IMR-90 (cell line): Measurements from ENCODE around the gene LFNG. TPM values are rescaled to one million over a fixed set of nuclear protein-coding genes. Genes with fewer than 3 reads are reported as not detected.

Experiments
- ATAC-seq: fragments of 200-7000 bp; cut with Tn5 transposase; 2 replicates; pipeline ENCODE4 v1.9.1; 2020; ENCODE audit warnings: low read depth, mild to moderate bottlenecking, moderate library complexity
- BruUV-seq: library from RNA; stranded (reverse); fragments of 400-500 nt; replicated peaks from 2 replicates; lab custom pipeline; 2021; lab: Mats Ljungman, UMichigan
- CTCF ChIA-PET: fragments of 300-600 bp; formaldehyde crosslinking; extraction: SDS; loops from one replicate; lab custom pipeline; 2021; ENCODE audit warnings: antibody characterized with exemption; lab: Yijun Ruan, JAX
- POLR2A ChIA-PET: fragments of 300-600 bp; sonication (Branson Sonifier 250); formaldehyde crosslinking; loops from one replicate; lab custom pipeline; 2022; ENCODE audit warnings: antibody characterized with exemption; ENCODE audit not compliant: unreplicated experiment; lab: Charles Lee
- DNase-seq: peaks from one replicate; pipeline ENCODE4 v3.0.0; 2013
- H2AFZ ChIP-seq: replicated peaks from 2 replicates; pipeline ENCODE3; 2013; ENCODE audit warnings: low read length, mild to moderate bottlenecking; ENCODE audit not compliant: poor library complexity
- H2AK5ac ChIP-seq: 2 replicates; pipeline ENCODE4 v1.6.1; 2013; ENCODE audit warnings: low read depth, low read length, inconsistent platforms
- H2AK9ac ChIP-seq: replicated peaks from 2 replicates; pipeline ENCODE3; 2013; ENCODE audit warnings: mild to moderate bottlenecking, low read depth, low read length, moderate library complexity; ENCODE audit not compliant: poor library complexity
- H2BK120ac ChIP-seq: 2 replicates; pipeline ENCODE4 v1.6.1; 2013; ENCODE audit warnings: low read depth, low read length, inconsistent platforms
- H2BK15ac ChIP-seq: 3 replicates; pipeline ENCODE4 v1.6.1; 2013; ENCODE audit warnings: low read depth, low read length, inconsistent platforms
- H2BK20ac ChIP-seq: 2 replicates; pipeline ENCODE4 v1.6.1; 2013; ENCODE audit warnings: low read depth, mild to moderate bottlenecking, inconsistent platforms, low read length, moderate library complexity
- H2BK5ac ChIP-seq: 2 replicates; pipeline ENCODE4 v1.6.1; 2013; ENCODE audit warnings: mild to moderate bottlenecking, low read depth, low read length, inconsistent platforms; ENCODE audit not compliant: poor library complexity, severe bottlenecking
- H3K14ac ChIP-seq: replicated peaks from 2 replicates; pipeline ENCODE4 v1.6.1; 2013; ENCODE audit warnings: low read depth, low read length, inconsistent platforms
- H3K18ac ChIP-seq: 2 replicates; pipeline ENCODE4 v1.6.1; 2013; ENCODE audit warnings: low read depth, low read length, control low read depth
- H3K23ac ChIP-seq: 2 replicates; pipeline ENCODE4 v1.6.1; 2013; ENCODE audit warnings: low read depth, low read length, inconsistent platforms
- H3K27ac ChIP-seq: 2 replicates; pipeline ENCODE4 v1.5.1; 2013; ENCODE audit warnings: mild to moderate bottlenecking, control low read depth, low read length; ENCODE audit not compliant: insufficient read depth
- H3K27me3 ChIP-seq: 2 replicates; pipeline ENCODE4 v1.6.1; 2013; ENCODE audit warnings: low read length; ENCODE audit not compliant: control insufficient read depth, insufficient read depth
- H3K36me3 ChIP-seq: 2 replicates; pipeline ENCODE4 v1.6.1; 2013; ENCODE audit warnings: low read length, mixed read lengths; ENCODE audit not compliant: control insufficient read depth, insufficient read depth
- H3K4ac ChIP-seq: 2 replicates; pipeline ENCODE4 v1.6.1; 2013; ENCODE audit warnings: low read depth, low read length, inconsistent platforms
- H3K4me1 ChIP-seq: 2 replicates; pipeline ENCODE4 v1.6.1; 2013; ENCODE audit warnings: low read length, mixed read lengths; ENCODE audit not compliant: control insufficient read depth, insufficient read depth
- H3K4me2 ChIP-seq: 2 replicates; pipeline ENCODE4 v1.6.1; 2013; ENCODE audit warnings: low read depth, mild to moderate bottlenecking, control low read depth, low read length, moderate library complexity
- H3K4me3 ChIP-seq: 2 replicates; pipeline ENCODE4 v1.5.1; 2013; ENCODE audit warnings: low read depth, mild to moderate bottlenecking, control low read depth, low read length, moderate library complexity; ENCODE audit not compliant: insufficient read depth
- H3K56ac ChIP-seq: 2 replicates; pipeline ENCODE4 v1.6.1; 2013; ENCODE audit warnings: low read length, inconsistent platforms; ENCODE audit not compliant: insufficient read depth; ENCODE audit errors: extremely low read depth
- H3K79me1 ChIP-seq, 2 experiments: 2 replicates each; pipeline ENCODE4 v1.6.1; 2013; ENCODE audit warnings: low read length in 2 of 2, inconsistent platforms in 1 of 2, low read depth in 1 of 2
- H3K9ac ChIP-seq: 2 replicates; pipeline ENCODE4 v1.6.1; 2013; ENCODE audit warnings: low read depth, low read length, control low read depth
- H3K9me1 ChIP-seq: 2 replicates; pipeline ENCODE4 v1.6.1; 2013; ENCODE audit warnings: low read length, inconsistent platforms; ENCODE audit not compliant: insufficient read depth
- H3K9me3 ChIP-seq: 2 replicates; pipeline ENCODE4 v1.6.1; 2013; ENCODE audit warnings: low read length; ENCODE audit not compliant: control insufficient read depth, insufficient read depth
- H4K20me1 ChIP-seq: 2 replicates; pipeline ENCODE4 v1.6.1; 2013; ENCODE audit warnings: low read length, inconsistent platforms; ENCODE audit not compliant: insufficient read depth
- H4K5ac ChIP-seq: 2 replicates; pipeline ENCODE4 v1.6.1; 2013; ENCODE audit warnings: mild to moderate bottlenecking, low read depth, low read length, control low read depth
- H4K8ac ChIP-seq, 2 experiments: 2 replicates each; pipeline ENCODE4 v1.6.1; 2013; ENCODE audit warnings: low read depth in 2 of 2, low read length in 2 of 2, control low read depth in 1 of 2, inconsistent platforms in 1 of 2
- H4K91ac ChIP-seq: 2 replicates; pipeline ENCODE4 v1.6.1; 2013; ENCODE audit warnings: low read depth, low read length, inconsistent platforms; ENCODE audit not compliant: insufficient read depth
- BHLHE40 ChIP-seq: fragments of 150-350 bp; IDR thresholded peaks from 2 replicates; pipeline ENCODE4 v1.6.1; 2016; ENCODE audit warnings: mild to moderate bottlenecking, low read depth, low read length
- CEBPB ChIP-seq: IDR thresholded peaks from 2 replicates; pipeline ENCODE4 v1.6.1; 2012; ENCODE audit warnings: low read depth, low read length, improper control_type of control experiment
- CHD1 ChIP-seq: IDR thresholded peaks from 2 replicates; pipeline ENCODE4 v1.6.1; 2012; ENCODE audit warnings: low read depth, low read length, improper control_type of control experiment
- ELK1 ChIP-seq: fragments of 150-350 bp; IDR thresholded peaks from 2 replicates; pipeline ENCODE4 v1.6.1; 2016; ENCODE audit warnings: low read depth, mild to moderate bottlenecking, low read length, moderate library complexity, borderline replicate concordance
- FOS ChIP-seq: fragments of 150-350 bp; IDR thresholded peaks from 2 replicates; pipeline ENCODE4 v1.6.1; 2016; ENCODE audit warnings: low read depth, low read length
- MAFK ChIP-seq: IDR thresholded peaks from 2 replicates; pipeline ENCODE4 v1.6.1; 2012; ENCODE audit warnings: low read depth, low read length, improper control_type of control experiment
- MAZ ChIP-seq: IDR thresholded peaks from 2 replicates; pipeline ENCODE4 v1.6.1; 2012; ENCODE audit warnings: low read depth, mild to moderate bottlenecking, low read length, improper control_type of control experiment, moderate library complexity, borderline replicate concordance
- MXI1 ChIP-seq: IDR thresholded peaks from 2 replicates; pipeline ENCODE4 v1.6.1; 2012; ENCODE audit warnings: low read depth, mild to moderate bottlenecking, low read length, moderate library complexity, borderline replicate concordance
- NFE2L2 ChIP-seq: fragments of 150-350 bp; IDR thresholded peaks from 2 replicates; pipeline ENCODE4 v1.6.1; 2016; ENCODE audit warnings: low read depth, mild to moderate bottlenecking, low read length
- POLR2A ChIP-seq: IDR thresholded peaks from 2 replicates; pipeline ENCODE4 v1.6.1; 2012; ENCODE audit warnings: mild to moderate bottlenecking, low read depth, low read length
- RAD21 ChIP-seq: IDR thresholded peaks from 2 replicates; pipeline ENCODE4 v1.6.1; 2012; ENCODE audit warnings: low read length, improper control_type of control experiment
- RCOR1 ChIP-seq: IDR thresholded peaks from 2 replicates; pipeline ENCODE4 v1.6.1; 2012; ENCODE audit warnings: mild to moderate bottlenecking, low read length, improper control_type of control experiment; ENCODE audit not compliant: insufficient replicate concordance
- RFX5 ChIP-seq: IDR thresholded peaks from 2 replicates; pipeline ENCODE4 v1.8.0; 2012; ENCODE audit warnings: low read depth, mild to moderate bottlenecking, low read length, moderate library complexity
- SMC3 ChIP-seq: fragments of 150-350 bp; IDR thresholded peaks from 2 replicates; pipeline ENCODE4 v1.6.1; 2016; ENCODE audit warnings: low read depth, mild to moderate bottlenecking, antibody characterized with exemption, low read length, moderate library complexity
- USF2 ChIP-seq: fragments of 150-350 bp; IDR thresholded peaks from 2 replicates; pipeline ENCODE4 v1.6.1; 2017; ENCODE audit warnings: mild to moderate bottlenecking, antibody characterized with exemption, low read length, low read depth
- whole genome bisulfite sequencing, 2 experiments: methylation state at CpG; one replicate each; pipeline versions ENCODE4 v1.1.5 to v1.1.7; 2013; ENCODE audit warnings: missing lambda C conversion rate in 2 of 2; ENCODE audit not compliant: insufficient read length in 1 of 2; ENCODE audit errors: extremely low coverage in 2 of 2; 5-methylcytosine and 5-hydroxymethylcytosine counted together
- dilution Hi-C: fragments of 300-500 bp; cut with HindIII; formaldehyde crosslinking; loops from one replicate; pipeline ENCODE4 v1.14.3; 2018; ENCODE audit warnings: low sequenced_read_pairs; ENCODE audit not compliant: unreplicated experiment
- in situ Hi-C: fragments of 300-500 bp; cut with MboI; formaldehyde crosslinking; loops from 3 replicates; pipeline ENCODE4 v1.14.3; 2019; ENCODE audit warnings: low sequenced_read_pairs, inconsistent platforms, mixed read lengths
- intact Hi-C: fragments of 100-400 bp; cut with micrococcal nuclease; formaldehyde crosslinking; loops from 2 replicates; pipeline ENCODE4 v1.10.0; 2022
- polyA plus RNA-seq, 3 experiments: library from polyadenylated mRNA; depleted of rRNA; stranded (reverse); fragments of >200 nt; gene quantifications; 2 replicates each; pipeline ENCODE4 v1.2.3, GENCODE V29; 2012; ENCODE audit warnings: low replicate concordance in 1 of 3
- total RNA-seq: library from RNA; depleted of rRNA; stranded (reverse); fragments of >200 nt; gene quantifications from 2 replicates; pipeline ENCODE4 v1.2.3, GENCODE V29; 2012
- TF ChIP-seq, protein P1 (sequence below): conservative IDR thresholded peaks from 2 replicates; pipeline ENCODE4 v1.5.1; 2012; ENCODE audit warnings: mild to moderate bottlenecking, low read depth, low read length, improper control_type of control experiment

LFNG gene
- total and polyA plus RNA-seq, 2 of the 4 experiments (the other 2 are of a cell fraction), result 1.8 to 5.1 TPM

GRCh38 chr7:2507917-2508306 lies 11.7 kb upstream of the LFNG start:
- no peak overlapping the region for H2BK20ac ChIP-seq
- no peak overlapping the region for H2AK5ac ChIP-seq
- no peak overlapping the region for H3K9ac ChIP-seq
- H3K4ac ChIP-seq, result no peak overlapping the region
- WGBS, 2 experiments, result 87% methylated on average over 2 of the region's 6 CpGs; no CpG with 5 or more reads in 1 of the 2 experiments
- no peak overlapping the region for H3K4me3 ChIP-seq
- H4K91ac ChIP-seq, result no peak overlapping the region
- DNase-seq (no peak), ATAC-seq (no peak)
- no peak overlapping the region for H3K56ac ChIP-seq
- no peak overlapping the region for H2BK15ac ChIP-seq
- H4K20me1 ChIP-seq, result no peaks in the 10 kb centered on the region
- no peak overlapping the region for H3K23ac ChIP-seq
- no peak overlapping the region for H2BK120ac ChIP-seq
- H3K14ac ChIP-seq, result no peak overlapping the region
- no peaks in the 10 kb centered on the region; the same call in 1 of the 2 replicates for H3K27me3 ChIP-seq
- dilution Hi-C loops, result no loop called here
- no peaks in the 10 kb centered on the region for H3K9me3 ChIP-seq
- H3K27ac ChIP-seq, result no peak overlapping the region
- H3K36me3 ChIP-seq, result no peaks in the 10 kb centered on the region
- H3K79me1 ChIP-seq, result no peaks in the 10 kb centered on the region
- H2BK5ac ChIP-seq, result no peak overlapping the region
- CTCF ChIA-PET, result interaction anchor here (1.3 kb wide), 1 partner anchor 9 kb away, joined by 3 read pairs; no protein-coding TSS in a partner anchor
- no peak overlapping the region for H3K18ac ChIP-seq
- TF ChIP-seq CEBPB, result no peak
- no peak for TF ChIP-seq NFE2L2
- TF ChIP-seq, protein P1, sequence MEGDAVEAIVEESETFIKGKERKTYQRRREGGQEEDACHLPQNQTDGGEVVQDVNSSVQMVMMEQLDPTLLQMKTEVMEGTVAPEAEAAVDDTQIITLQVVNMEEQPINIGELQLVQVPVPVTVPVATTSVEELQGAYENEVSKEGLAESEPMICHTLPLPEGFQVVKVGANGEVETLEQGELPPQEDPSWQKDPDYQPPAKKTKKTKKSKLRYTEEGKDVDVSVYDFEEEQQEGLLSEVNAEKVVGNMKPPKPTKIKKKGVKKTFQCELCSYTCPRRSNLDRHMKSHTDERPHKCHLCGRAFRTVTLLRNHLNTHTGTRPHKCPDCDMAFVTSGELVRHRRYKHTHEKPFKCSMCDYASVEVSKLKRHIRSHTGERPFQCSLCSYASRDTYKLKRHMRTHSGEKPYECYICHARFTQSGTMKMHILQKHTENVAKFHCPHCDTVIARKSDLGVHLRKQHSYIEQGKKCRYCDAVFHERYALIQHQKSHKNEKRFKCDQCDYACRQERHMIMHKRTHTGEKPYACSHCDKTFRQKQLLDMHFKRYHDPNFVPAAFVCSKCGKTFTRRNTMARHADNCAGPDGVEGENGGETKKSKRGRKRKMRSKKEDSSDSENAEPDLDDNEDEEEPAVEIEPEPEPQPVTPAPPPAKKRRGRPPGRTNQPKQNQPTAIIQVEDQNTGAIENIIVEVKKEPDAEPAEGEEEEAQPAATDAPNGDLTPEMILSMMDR, result no peak
- TF ChIP-seq SMC3, result no peak
- no peak for TF ChIP-seq USF2
- TF ChIP-seq CHD1, result no peak
- TF ChIP-seq RAD21, result no peak
- TF ChIP-seq FOS, result no peak
- TF ChIP-seq MXI1, result no peak
- no peak for TF ChIP-seq RFX5
- TF ChIP-seq ELK1, result no peak
- TF ChIP-seq POLR2A, result no peak
- no peak for TF ChIP-seq BHLHE40
- no peak for TF ChIP-seq MAFK
- no peak for TF ChIP-seq RCOR1
- no peak for TF ChIP-seq MAZ
- peaks cover 8% of the 10 kb centered on the region; the same call in 1 of the 2 replicates for H3K4me1 ChIP-seq
- peak overlapping the region; percentile 29 for H2AFZ ChIP-seq
- H4K5ac ChIP-seq, result no peak overlapping the region
- in situ Hi-C loops, result no loop called here
- no peak overlapping the region for H3K4me2 ChIP-seq
- intact Hi-C loops, result loop anchor here (1.0 kb wide), 1 partner anchor 47 kb away; the partner anchor contains the start of gene BRAT1
- POLR2A ChIA-PET, result no interaction called here
- H2AK9ac ChIP-seq, result no peak overlapping the region
- H4K8ac ChIP-seq, result no peak overlapping the region
- no TSS peak for BruUV-seq
- H3K9me1 ChIP-seq, result no peaks in the 10 kb centered on the region
